ENCODE results near the gene METTL22.

GRCh38 chr16:8678068-8678927 lies 56.8 kb downstream of the METTL22 start:
- TF ChIP-seq POLR2A (IDR thresholded peaks at IDR 0.05) (no peak), CTCF (IDR thresholded peaks at IDR 0.05) (no peak)

Measured in adrenal gland (tissue), 5 donors.